GM13976 (cell line): Measurements from ENCODE around the gene LGALS9.
"Not testable (repeated sequence)": the region's sequence is repeated elsewhere in the genome, so short reads cannot be mapped to it uniquely, and the experiment has no call there.

ENCODE experiments used
- DNase-seq: peaks from one replicate; pipeline ENCODE4 v3.0.0; 2012; ENCODE audit warnings: low spot score
- in situ Hi-C: fragments of 300-500 bp; cut with MboI; formaldehyde crosslinking; loops from one replicate; pipeline ENCODE4 v1.12.0; 2022; ENCODE audit warnings: low sequenced_read_pairs, mixed read lengths, inconsistent platforms; ENCODE audit not compliant: unreplicated experiment
- TF ChIP-seq, protein P1 (sequence below): IDR thresholded peaks from 2 replicates; pipeline ENCODE4 v1.5.1; 2012; ENCODE audit warnings: borderline replicate concordance, mild to moderate bottlenecking; ENCODE audit not compliant: insufficient read depth; ENCODE audit errors: extremely low read depth, missing control alignments, control extremely low read depth

LGALS9 gene

DNA sequence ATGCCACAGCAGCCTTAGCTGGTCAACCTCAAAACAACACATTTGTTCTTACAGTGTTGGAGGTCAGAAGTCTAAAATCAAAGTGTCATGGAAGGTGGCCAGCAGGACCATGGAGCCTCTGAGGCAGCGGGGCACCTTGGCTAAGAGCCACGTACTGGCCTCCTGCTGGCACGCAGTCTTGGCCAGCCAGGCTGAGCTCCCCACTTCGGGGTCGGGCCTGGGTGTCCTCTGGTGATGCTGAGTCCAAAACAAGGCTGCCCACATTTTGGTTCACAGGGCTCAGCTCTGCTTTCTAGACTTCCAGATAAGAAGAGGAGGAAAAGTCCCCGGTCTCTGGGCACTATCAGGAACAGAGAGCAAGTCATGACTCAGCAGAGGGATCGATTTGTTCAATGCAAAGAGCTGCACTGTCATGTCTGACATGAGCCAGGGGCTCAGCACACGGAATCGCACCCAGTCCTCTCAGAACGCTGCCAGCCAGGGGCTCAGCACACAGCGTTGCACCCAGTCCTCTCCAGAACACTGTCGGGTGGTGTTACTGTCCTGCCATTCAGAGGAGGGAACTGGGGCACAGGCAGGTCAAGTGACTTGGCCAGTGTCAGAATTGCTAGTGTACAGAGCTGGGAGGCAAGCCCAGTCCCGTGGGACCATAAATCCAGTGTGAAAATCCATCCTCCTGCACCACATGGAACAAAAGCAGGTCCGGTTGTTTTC lies 2.5 kb downstream of the LGALS9 start:
- in situ Hi-C loops, result no loop called here
- DNase-seq, result no peak
- TF ChIP-seq, protein P1, sequence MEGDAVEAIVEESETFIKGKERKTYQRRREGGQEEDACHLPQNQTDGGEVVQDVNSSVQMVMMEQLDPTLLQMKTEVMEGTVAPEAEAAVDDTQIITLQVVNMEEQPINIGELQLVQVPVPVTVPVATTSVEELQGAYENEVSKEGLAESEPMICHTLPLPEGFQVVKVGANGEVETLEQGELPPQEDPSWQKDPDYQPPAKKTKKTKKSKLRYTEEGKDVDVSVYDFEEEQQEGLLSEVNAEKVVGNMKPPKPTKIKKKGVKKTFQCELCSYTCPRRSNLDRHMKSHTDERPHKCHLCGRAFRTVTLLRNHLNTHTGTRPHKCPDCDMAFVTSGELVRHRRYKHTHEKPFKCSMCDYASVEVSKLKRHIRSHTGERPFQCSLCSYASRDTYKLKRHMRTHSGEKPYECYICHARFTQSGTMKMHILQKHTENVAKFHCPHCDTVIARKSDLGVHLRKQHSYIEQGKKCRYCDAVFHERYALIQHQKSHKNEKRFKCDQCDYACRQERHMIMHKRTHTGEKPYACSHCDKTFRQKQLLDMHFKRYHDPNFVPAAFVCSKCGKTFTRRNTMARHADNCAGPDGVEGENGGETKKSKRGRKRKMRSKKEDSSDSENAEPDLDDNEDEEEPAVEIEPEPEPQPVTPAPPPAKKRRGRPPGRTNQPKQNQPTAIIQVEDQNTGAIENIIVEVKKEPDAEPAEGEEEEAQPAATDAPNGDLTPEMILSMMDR, result no peak

DNA sequence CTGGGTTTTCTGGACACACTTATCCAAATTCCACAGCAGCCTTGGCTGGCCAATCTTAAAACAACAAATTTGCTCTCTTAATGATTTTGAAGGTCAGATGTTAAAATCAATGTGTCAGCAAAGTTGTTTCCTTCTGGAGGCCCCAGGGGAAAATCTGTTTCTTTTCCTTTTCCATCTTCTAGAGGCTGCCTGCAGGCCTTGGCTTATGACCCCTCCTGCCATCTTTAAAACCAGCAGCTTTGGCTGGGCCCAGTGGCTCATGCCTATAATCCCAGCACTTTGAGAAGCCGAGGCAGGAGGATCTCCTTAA lies 3.0 kb downstream of the LGALS9 start:
- TF ChIP-seq, protein P1, result no peak
- no peak for DNase-seq
- in situ Hi-C loops, result no loop called here

DNA sequence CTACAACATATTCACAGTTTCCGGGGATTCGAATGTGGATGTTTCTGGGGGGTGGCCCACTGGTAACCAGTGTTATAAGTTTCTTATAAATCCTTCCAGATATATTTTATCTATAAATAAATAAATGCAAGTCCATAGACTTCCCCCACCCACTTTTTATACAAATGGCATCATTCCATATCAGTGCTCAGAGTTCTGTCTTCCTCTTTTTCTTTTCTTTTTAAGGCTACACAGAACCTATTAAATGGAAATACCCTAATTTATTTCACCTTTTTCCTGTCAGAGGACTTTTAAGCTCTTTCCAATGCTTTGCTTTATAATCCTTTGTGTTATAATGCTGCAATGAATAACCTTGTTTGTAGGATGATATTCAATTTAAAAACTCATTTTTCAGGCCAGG lies 3.8 kb downstream of the LGALS9 start:
- TF ChIP-seq, protein P1, result no peak
- in situ Hi-C loops, result no loop called here
- no peak for DNase-seq

DNA sequence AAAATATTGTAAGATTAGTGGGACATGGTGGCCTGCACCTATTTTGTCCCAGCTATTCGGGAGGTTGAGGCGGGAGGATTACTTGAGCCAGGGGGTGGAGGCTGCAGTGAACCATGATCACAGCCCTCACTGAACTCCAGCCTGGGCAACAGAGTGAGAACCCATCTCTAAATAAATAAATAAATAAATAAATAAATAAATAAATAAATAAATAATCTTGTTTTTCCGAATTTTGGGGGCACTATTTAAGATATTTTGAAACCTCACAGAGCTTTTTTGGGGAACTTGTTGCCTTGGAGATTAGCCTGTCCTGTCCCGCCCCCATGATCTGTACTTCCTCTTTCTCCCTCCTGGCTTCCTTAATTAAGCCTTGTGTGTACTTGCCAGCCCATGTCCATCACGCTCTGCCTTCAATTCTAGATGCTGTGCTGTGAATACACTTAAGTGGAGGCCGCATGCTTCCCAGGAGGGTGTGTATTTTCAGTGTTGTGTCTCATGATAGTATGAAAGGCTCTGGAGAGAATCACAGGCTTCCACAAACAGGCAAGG lies 4.4 kb downstream of the LGALS9 start:
- TF ChIP-seq, protein P1, result no peak
- peak; percentile 64 for DNase-seq
- in situ Hi-C loops, result no loop called here

DNA sequence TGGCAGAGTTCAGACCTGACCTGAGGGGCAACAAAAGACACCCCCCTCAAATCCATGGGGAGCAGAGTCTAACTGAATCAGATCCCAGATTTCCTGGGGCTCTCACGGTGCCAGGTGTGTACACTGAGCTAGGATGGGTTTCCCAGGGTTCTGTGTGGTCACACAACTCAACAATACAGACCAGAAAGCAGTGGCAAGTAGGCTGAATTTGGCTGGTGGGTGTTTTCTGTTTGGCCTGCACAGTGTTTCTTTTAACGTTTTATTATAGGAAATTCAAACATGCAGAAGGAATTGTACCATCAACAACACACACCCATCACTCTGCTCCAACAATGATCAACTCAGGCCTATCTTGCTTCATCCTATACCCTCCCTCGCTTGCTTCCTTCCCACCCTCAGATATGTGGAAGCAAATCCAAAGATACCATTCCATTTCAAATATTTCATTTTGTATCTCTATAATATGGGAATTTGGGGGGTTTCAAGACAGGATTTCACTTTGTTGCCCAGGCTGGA lies 5.1 kb downstream of the LGALS9 start:
- in situ Hi-C loops, DNase-seq: not testable (repeated sequence)

DNA sequence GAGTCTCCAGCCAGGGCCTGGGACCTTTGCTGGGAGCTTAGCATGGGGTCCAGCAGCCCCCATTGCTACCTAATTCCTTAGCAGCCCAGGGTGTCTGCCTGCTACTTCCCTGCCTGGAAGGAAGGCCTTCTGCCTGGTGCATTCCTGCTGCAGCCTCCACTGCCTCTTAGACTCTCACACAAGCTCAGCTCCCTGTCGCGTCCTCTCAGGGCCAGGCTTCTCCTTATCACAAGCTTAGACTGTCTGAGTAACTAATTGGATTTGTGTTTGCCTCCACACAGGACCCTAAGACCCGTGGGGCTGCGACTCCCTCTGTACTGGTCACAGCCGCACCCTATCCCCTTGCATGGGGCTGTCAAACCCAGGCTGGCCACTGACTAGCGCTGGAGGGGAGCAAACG lies 6.8 kb downstream of the LGALS9 start:
- in situ Hi-C loops, DNase-seq: not testable (repeated sequence)

DNA sequence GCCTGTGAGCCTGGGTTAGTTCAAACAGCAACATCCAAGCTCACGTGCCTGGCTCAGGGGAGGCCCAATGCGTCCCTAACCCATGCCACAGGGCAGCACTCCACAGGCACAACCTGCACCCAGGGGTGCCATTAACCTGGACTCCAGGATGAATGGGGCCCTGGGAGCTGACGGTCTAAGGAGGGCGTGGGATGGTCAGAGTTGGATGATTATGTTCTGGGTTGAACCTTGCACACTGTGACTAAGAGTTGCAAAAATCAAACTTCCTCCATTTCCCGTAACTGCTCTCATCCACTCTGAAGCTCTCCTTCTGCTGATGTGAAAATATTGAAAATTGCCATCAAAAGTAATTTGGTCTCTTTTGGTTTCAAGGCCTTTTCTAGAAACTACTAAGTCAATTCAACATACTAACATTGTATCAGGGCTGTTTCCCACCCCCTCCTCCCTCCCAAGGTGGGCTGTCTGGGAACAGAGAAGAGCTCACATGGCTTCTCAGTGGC lies 7.5 kb downstream of the LGALS9 start:
- in situ Hi-C loops, DNase-seq: not testable (repeated sequence)

DNA sequence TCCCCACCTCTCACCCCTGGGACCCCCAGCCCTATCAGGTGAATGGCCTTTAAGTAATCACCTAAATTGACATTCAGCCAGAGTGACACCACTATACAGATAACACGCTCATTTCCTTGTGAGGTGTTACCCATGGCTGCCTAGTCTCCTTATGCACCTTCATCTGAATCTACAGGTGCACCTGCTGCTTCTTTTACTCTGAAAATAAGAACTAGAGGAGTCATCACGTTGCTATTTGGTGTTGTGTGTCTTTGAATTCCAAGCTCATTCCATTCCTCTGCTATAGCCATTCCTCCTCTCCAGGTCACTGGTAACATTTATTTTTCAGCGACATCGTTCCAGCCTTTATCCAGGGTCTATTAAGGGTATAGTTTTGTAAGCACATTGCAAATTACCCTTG lies 9.8 kb downstream of the LGALS9 start:
- in situ Hi-C loops, result no loop called here
- no peak for DNase-seq
- TF ChIP-seq, protein P1, result no peak
